ENCODE results near the gene CTNNA3. TPM values are rescaled to one million over a fixed set of nuclear protein-coding genes. Genes with fewer than 3 reads are reported as not detected.

The CTNNA3 gene
- total RNA-seq, 1 experiment from 2014 or later: 0.32 TPM

- TF ChIP-seq MAX (IDR thresholded peaks at IDR 0.05) (no peak), RAD21 (IDR thresholded peaks at IDR 0.05; ENCODE audit: low read depth) (no peak), POLR2A (IDR thresholded peaks at IDR 0.05; ENCODE audit: borderline replicate concordance, extremely low read depth, insufficient read depth, insufficient read length) (no peak)
Observed at GRCh38 chr10:66651308-66652082, 1044.5 kb downstream of the CTNNA3 start (continued).

GRCh38 chr10:66649626-66650025 lies 1046.4 kb downstream of the CTNNA3 start:
- H3K79me2 ChIP-seq (ENCODE audit: insufficient read depth, low read length): no peaks in the 10 kb centered on the region
- no peak overlapping the region for H3K9ac ChIP-seq (ENCODE audit: low read length)
- no peaks in the 10 kb centered on the region for H3K27me3 ChIP-seq (ENCODE audit: insufficient read depth, low read length)
- CTCF ChIA-PET: no interaction called here
- ATAC-seq (no peak), DNase-seq (ENCODE audit: low read depth, low spot score) (no peak)
- no peaks in the 10 kb centered on the region for H4K20me1 ChIP-seq (ENCODE audit: insufficient read depth)
- no TSS peak for BruUV-seq (replicated peaks)
- POLR2A ChIA-PET: no interaction called here
- H3K4me2 ChIP-seq (ENCODE audit: low read length): no peak overlapping the region
- no peaks in the 10 kb centered on the region for H3K36me3 ChIP-seq (ENCODE audit: control insufficient read depth in 1 of 2, insufficient read depth in 2 of 2, low read length in 2 of 2)
- intact Hi-C loops (cut with micrococcal nuclease): no loop called here
- no peak for TF ChIP-seq POLR2A (IDR thresholded peaks at IDR 0.05; ENCODE audit: borderline replicate concordance, extremely low read depth, insufficient read depth, insufficient read length)
- TF ChIP-seq SRF (IDR thresholded peaks at IDR 0.05; ENCODE audit: low read depth): no peak
- RAD21 ChIA-PET (ENCODE audit: low non-redundant PET in 1 of 2, low total read pairs in 2 of 2, uncharacterized antibody in 2 of 2, unreplicated experiment in 2 of 2): no interaction called here
- H2AFZ ChIP-seq (ENCODE audit: low read depth, low read length, poor library complexity, severe bottlenecking): no peak overlapping the region
- H3K4me1 ChIP-seq (ENCODE audit: control insufficient read depth in 1 of 2, insufficient read depth in 2 of 2, low read length in 2 of 2): no peaks in the 10 kb centered on the region
- H3K9me2 ChIP-seq (ENCODE audit: insufficient read depth): no peaks in the 10 kb centered on the region
- no peak overlapping the region for H3K27ac ChIP-seq (ENCODE audit: low read depth, low read length)
- no peak overlapping the region for H3K4me3 ChIP-seq (replicated peaks in 1 of 2; ENCODE audit: low read depth in 1 of 2, low read length in 2 of 2)
- H3K9me3 ChIP-seq (ENCODE audit: control insufficient read depth in 1 of 2, insufficient read depth in 1 of 2, low read depth in 1 of 2, low read length in 2 of 2): peaks cover 0 to 4% of the 10 kb centered on the region in 2 experiments; a peak in 2 of 4 replicates

- H4K20me1 ChIP-seq (ENCODE audit: insufficient read depth): no peaks in the 10 kb centered on the region
- no peaks in the 10 kb centered on the region for H3K9me2 ChIP-seq (ENCODE audit: insufficient read depth)
- ChIA-PET POLR2A (no interaction called here), RAD21 (ENCODE audit: low non-redundant PET in 1 of 2, low total read pairs in 2 of 2, uncharacterized antibody in 2 of 2, unreplicated experiment in 2 of 2) (no interaction called here), CTCF (no interaction called here)
- H3K9me3 ChIP-seq (ENCODE audit: control insufficient read depth in 1 of 2, insufficient read depth in 1 of 2, low read depth in 1 of 2, low read length in 2 of 2): no peaks in the 10 kb centered on the region
- TF ChIP-seq ZBTB33 (IDR thresholded peaks at IDR 0.05; ENCODE audit: extremely low read depth, insufficient replicate concordance, low read length): no peak
- no peak overlapping the region for H3K9ac ChIP-seq (ENCODE audit: low read length)
- no peak overlapping the region for H3K27ac ChIP-seq (ENCODE audit: low read depth, low read length)
- no peak overlapping the region for H3K4me3 ChIP-seq (replicated peaks in 1 of 2; ENCODE audit: low read depth in 1 of 2, low read length in 2 of 2)
- no TSS peak for BruUV-seq (replicated peaks)
- no peaks in the 10 kb centered on the region for H3K27me3 ChIP-seq (ENCODE audit: insufficient read depth, low read length)
- ATAC-seq (no peak), DNase-seq (ENCODE audit: low read depth, low spot score) (no peak)
- H2AFZ ChIP-seq (ENCODE audit: low read depth, low read length, poor library complexity, severe bottlenecking): no peak overlapping the region
- H3K79me2 ChIP-seq (ENCODE audit: insufficient read depth, low read length): no peaks in the 10 kb centered on the region
- intact Hi-C loops (cut with micrococcal nuclease): no loop called here
- H3K36me3 ChIP-seq (ENCODE audit: control insufficient read depth in 1 of 2, insufficient read depth in 2 of 2, low read length in 2 of 2): no peaks in the 10 kb centered on the region
- no peaks in the 10 kb centered on the region for H3K4me1 ChIP-seq (ENCODE audit: control insufficient read depth in 1 of 2, insufficient read depth in 2 of 2, low read length in 2 of 2)
- H3K4me2 ChIP-seq (ENCODE audit: low read length): no peak overlapping the region
Observed at GRCh38 chr10:66642217-66642616, 1053.8 kb downstream of the CTNNA3 start.
